ENCODE results near the gene SLC44A3.
"Not testable (repeated sequence)": the region's sequence is repeated elsewhere in the genome, so short reads cannot be mapped to it uniquely, and the experiment has no call there.

SLC44A3 gene

DNA sequence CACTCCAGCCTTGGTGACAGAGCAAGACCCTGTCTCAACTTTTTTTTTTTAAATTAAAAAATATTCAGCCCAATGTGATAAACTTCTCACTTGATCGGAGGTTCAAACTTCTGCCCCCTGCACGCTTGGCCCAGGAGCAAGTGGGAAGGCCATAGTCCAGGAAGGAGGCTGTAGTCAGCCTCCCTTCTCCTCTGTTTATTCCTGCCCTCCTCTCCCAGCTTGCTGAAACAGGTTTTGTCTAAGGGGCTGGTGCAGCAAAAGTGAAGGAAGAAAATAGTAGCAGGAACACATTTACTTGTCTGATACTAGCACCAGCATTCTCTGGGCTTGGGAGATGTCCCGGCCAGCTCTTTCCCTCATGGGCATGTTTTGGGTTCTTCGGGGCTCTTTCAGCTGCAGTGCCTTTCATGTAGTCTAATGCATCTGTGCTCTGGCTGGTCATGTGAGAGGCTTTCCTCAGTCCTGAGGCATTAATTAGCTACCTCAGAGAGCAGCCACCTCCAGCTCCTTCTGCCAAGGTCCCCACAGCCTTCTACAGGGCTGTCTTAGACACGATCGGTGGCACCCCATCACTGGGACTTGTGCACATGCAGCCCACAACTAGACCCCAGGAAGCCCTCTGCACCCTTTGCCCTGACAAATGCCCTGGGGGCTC lies 12.9 kb downstream of the SLC44A3 start:
- CTCF ChIA-PET = no interaction called here
- POLR2A ChIA-PET (ENCODE audit: low non-redundant PET) = no interaction called here
- no peak for DNase-seq (ENCODE audit: low spot score)
- H3K27ac ChIP-seq = no peak overlapping the region
- no peak for TF ChIP-seq CTCF (conservative IDR thresholded peaks at IDR 0.05; ENCODE audit: low read depth)

DNA sequence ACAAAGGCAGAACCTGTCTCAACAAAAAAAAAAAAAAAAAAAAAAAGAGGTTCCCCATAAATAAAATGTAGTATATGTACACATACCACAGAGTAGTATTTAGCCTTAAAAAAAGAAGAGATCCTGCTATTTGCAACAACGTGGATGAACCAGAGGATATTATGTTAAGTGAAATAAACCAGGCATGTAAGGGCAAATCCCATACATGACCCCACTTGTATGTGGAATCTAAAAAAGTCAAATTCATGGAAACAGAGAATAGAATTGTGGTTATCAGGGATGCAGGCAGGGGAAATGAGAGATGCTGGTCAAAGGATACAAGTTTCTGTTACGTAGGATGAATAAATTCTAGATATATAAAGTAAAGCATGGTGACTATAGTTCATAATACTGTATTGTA lies 16.7 kb downstream of the SLC44A3 start:
- no peak for TF ChIP-seq CTCF (conservative IDR thresholded peaks at IDR 0.05; ENCODE audit: low read depth)
- no peak overlapping the region for H3K27ac ChIP-seq
- ChIA-PET CTCF (interaction anchor here (1.4 kb wide), 1 partner anchor 15 kb away, joined by 3 read pairs; no protein-coding TSS in a partner anchor), POLR2A (ENCODE audit: low non-redundant PET) (no interaction called here)
- DNase-seq (ENCODE audit: low spot score) = no peak

DNA sequence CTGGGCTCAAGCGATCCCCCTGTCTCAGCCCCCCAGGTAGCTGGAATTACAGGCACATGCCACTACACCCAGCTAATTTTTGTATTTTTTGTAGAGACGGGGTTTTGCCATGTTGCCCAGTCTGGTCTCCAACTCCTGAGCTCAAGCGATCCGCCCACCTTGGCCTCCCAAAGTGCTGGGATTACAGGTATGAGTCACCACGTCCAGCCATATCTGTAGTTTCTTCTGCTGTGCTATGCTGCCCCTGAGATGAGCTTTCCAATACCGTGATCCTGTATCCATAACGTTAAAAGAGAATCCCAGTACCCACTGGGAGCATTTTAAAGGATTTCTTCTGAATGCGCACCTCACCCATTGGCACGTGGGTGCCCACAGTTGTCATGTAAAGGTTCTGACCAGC lies 20.2 kb downstream of the SLC44A3 start:
- CTCF ChIA-PET; POLR2A ChIA-PET (ENCODE audit: low non-redundant PET): not testable (repeated sequence)

DNA sequence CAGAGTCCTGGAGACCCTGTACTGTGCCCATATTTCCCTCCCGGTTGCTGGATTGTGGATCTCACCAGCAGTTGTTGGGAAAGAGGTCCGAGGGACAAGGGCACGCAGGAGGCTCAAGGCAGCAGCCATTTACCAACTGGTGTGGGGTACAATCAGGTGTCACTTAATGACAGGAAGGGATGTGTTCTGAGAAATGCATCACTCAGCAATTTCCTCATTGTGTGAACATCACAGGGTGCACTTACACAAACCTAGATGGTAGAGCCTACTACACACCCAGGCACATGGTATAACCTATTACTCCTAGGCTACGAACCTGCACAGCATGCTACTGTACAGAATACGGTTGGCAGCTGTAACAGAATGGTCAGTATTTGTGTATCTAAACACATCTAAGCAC lies 20.7 kb downstream of the SLC44A3 start:
- POLR2A ChIA-PET (ENCODE audit: low non-redundant PET) = no interaction called here
- DNase-seq (ENCODE audit: low spot score) = no peak
- no peak overlapping the region for H3K27ac ChIP-seq
- CTCF ChIA-PET = no interaction called here
- TF ChIP-seq CTCF (conservative IDR thresholded peaks at IDR 0.05; ENCODE audit: low read depth) = no peak

More for the DNA sequence above, 20.2 kb downstream of the SLC44A3 start:
- not testable (repeated sequence) for H3K27ac ChIP-seq; DNase-seq (ENCODE audit: low spot score)

DNA sequence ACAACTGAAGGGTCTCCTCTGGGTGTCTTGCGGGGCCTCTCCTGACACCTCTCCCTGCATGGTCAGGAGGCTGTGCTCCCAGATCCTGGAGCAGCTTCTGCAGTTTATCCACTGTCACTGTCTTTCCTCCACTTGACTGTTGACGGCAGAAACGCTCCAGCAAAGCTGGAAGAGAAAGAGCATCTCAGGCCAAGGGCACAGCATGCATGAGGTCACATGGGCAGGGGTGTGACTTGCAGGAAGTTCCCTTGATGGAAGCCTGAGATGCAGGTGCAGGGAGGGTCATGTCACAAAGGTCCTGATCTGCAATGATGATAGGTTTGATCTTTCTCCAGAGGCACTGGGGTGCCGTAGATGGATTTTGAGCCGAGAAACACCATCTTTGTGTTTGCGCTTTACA lies 23.3 kb downstream of the SLC44A3 start:
- no peak for TF ChIP-seq CTCF (conservative IDR thresholded peaks at IDR 0.05; ENCODE audit: low read depth)
- DNase-seq (ENCODE audit: low spot score) = no peak
- CTCF ChIA-PET = no interaction called here
- POLR2A ChIA-PET (ENCODE audit: low non-redundant PET) = no interaction called here
- no peak overlapping the region for H3K27ac ChIP-seq

- CTCF ChIA-PET = no interaction called here
- H3K27ac ChIP-seq = no peak overlapping the region
- POLR2A ChIA-PET (ENCODE audit: low non-redundant PET) = no interaction called here
- no peak for TF ChIP-seq CTCF (conservative IDR thresholded peaks at IDR 0.05; ENCODE audit: low read depth)
- DNase-seq (ENCODE audit: low spot score) = no peak
These were observed 23.7 kb downstream of the SLC44A3 start for GRCh38 chr1:94843846-94844245.

DNA sequence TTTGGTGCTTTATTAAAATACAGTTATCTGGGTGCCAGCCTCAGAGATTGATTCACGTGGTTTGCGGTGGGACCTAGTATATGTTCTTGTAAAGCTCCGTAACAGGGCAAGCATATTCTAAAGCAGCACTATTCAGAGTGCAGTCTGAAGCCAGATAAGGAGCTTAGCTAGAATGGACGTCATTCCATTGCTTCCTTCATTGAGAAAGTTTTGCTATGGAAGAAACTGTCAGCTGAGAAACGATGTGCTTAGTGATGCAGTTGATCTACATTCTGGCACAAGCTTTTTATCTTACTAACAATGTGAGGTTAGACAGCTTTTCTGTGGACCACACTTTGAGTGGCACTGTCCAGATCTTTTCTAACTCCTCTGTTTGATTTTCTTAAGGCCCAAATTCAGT lies 26.2 kb downstream of the SLC44A3 start:
- H3K27ac ChIP-seq = no peak overlapping the region
- no peak for DNase-seq (ENCODE audit: low spot score)
- CTCF ChIA-PET = interaction anchor here (1.3 to 2.5 kb wide), 3 partner anchors 8 to 197 kb away, joined by 3 to 9 read pairs (median 3); no protein-coding TSS in a partner anchor
- POLR2A ChIA-PET (ENCODE audit: low non-redundant PET) = no interaction called here
- TF ChIP-seq CTCF (conservative IDR thresholded peaks at IDR 0.05; ENCODE audit: low read depth) = no peak
